HepG2 (cell line): ENCODE measurements around the gene FUZ. TPM values are rescaled to one million over a fixed set of nuclear protein-coding genes. Genes with fewer than 3 reads are reported as not detected.

Experiments
- ATAC-seq: fragments of 200-7000 bp; cut with Tn5 transposase; 3 replicates; pipeline ENCODE4 v1.9.1; 2020; ENCODE audit warnings: mild to moderate bottlenecking, moderate library complexity
- BruUV-seq: library from RNA; stranded (reverse); fragments of 400-500 nt; replicated peaks from 2 replicates; lab custom pipeline; 2021; lab: Mats Ljungman, UMichigan
- CTCF ChIA-PET: fragments of 300-600 bp; formaldehyde crosslinking; extraction: SDS; loops from one replicate; lab custom pipeline; 2021; ENCODE audit warnings: low total read pairs, inconsistent platforms, low intra/inter-chr PET ratio; lab: Yijun Ruan, JAX
- POLR2A ChIA-PET: fragments of 350-600 bp; sonication (Branson Sonifier 250); formaldehyde crosslinking; loops from one replicate; lab custom pipeline; 2020; ENCODE audit warnings: antibody characterized with exemption, inconsistent platforms; lab: Yijun Ruan, JAX
- DNase-seq: peaks from one replicate; pipeline ENCODE4 v3.0.0-alpha.2; 2015; ENCODE audit warnings: low spot score
- FAIRE-seq: peaks from 3 replicates; lab custom pipeline; 2011; peaks lifted over from hg19 to GRCh38; lab: Jason Lieb, UNC
- H2AFZ ChIP-seq: one replicate; pipeline ENCODE4 v1.6.1; 2011; ENCODE audit warnings: low read length, inconsistent platforms
- H3K27ac ChIP-seq: fragments of 300-600 bp; 3 replicates; pipeline ENCODE4 v1.8.0; 2011; ENCODE audit warnings: mixed run types, mild to moderate bottlenecking, mixed read lengths, low read length, inconsistent platforms; ENCODE audit not compliant: insufficient read depth; ENCODE audit errors: extremely low read length
- H3K27me3 ChIP-seq, 2 experiments: fragments of 200-600 bp in 1 of 2; 2 replicates in 1 of 2; 3 replicates in 1 of 2; pipeline versions ENCODE4 v1.6.0 to v1.8.0; 2011; ENCODE audit warnings: low read length in 2 of 2, mild to moderate bottlenecking in 2 of 2, moderate library complexity in 2 of 2, inconsistent platforms in 1 of 2; ENCODE audit not compliant: insufficient read depth in 2 of 2, control insufficient read depth in 1 of 2
- H3K36me3 ChIP-seq, 2 experiments: fragments of 200-600 bp in 1 of 2; replicated peaks in 1 of 2; 2 replicates in 1 of 2; 3 replicates in 1 of 2; pipeline versions ENCODE4 v1.5.1 to v1.8.0; 2011; ENCODE audit warnings: low read length in 2 of 2, inconsistent platforms in 1 of 2; ENCODE audit not compliant: insufficient read depth in 2 of 2, control insufficient read depth in 1 of 2
- H3K4me1 ChIP-seq: 2 replicates; pipeline ENCODE4 v1.5.1; 2012; ENCODE audit warnings: low read length, inconsistent platforms; ENCODE audit not compliant: insufficient read depth
- H3K4me2 ChIP-seq: 2 replicates; pipeline ENCODE4 v1.6.0; 2011; ENCODE audit warnings: low read depth, low read length, inconsistent platforms
- H3K4me3 ChIP-seq, 3 experiments: fragments of 200-600 bp in 1 of 3; sonication (generic), shearing (Covaris generic) in 1 of 3; replicated peaks in 1 of 3; 2 replicates each; pipeline ENCODE4 v1.5.1; 2011 to 2016; ENCODE audit warnings: low read length in 3 of 3, inconsistent platforms in 2 of 3, low read depth in 2 of 3, mild to moderate bottlenecking in 2 of 3, control low read depth in 1 of 3, mixed read lengths in 1 of 3; ENCODE audit not compliant: insufficient read depth in 1 of 3
- H3K79me2 ChIP-seq: one replicate; pipeline ENCODE4 v1.6.1; 2011; ENCODE audit warnings: low read length, inconsistent platforms; ENCODE audit not compliant: insufficient read depth
- H3K9ac ChIP-seq: 2 replicates; pipeline ENCODE4 v1.6.0; 2011; ENCODE audit warnings: mild to moderate bottlenecking, low read depth, low read length, inconsistent platforms; ENCODE audit not compliant: insufficient read depth
- H3K9me3 ChIP-seq: 2 replicates; pipeline ENCODE4 v1.5.1; 2012; ENCODE audit warnings: mild to moderate bottlenecking, low read length
- H4K20me1 ChIP-seq: 2 replicates; pipeline ENCODE4 v1.6.0; 2011; ENCODE audit warnings: inconsistent platforms, mild to moderate bottlenecking, low read length, moderate library complexity; ENCODE audit not compliant: insufficient read depth
- HDAC1 ChIP-seq: sonication (generic); formaldehyde crosslinking; IDR thresholded peaks from 2 replicates; pipeline ENCODE4 v1.5.1; 2020; ENCODE audit warnings: mild to moderate bottlenecking, missing genetic modification reagents
- HOXA7 ChIP-seq: sonication (generic); formaldehyde crosslinking; IDR thresholded peaks from 2 replicates; pipeline ENCODE4 v1.8.1; 2022; ENCODE audit warnings: mild to moderate bottlenecking, missing genetic modification reagents, moderate library complexity
- MED8 ChIP-seq: sonication (generic); formaldehyde crosslinking; IDR thresholded peaks from 2 replicates; pipeline ENCODE4 v1.8.1; 2023; ENCODE audit warnings: mild to moderate bottlenecking, missing genetic modification reagents; ENCODE audit not compliant: insufficient replicate concordance
- RELA ChIP-seq: sonication (generic); formaldehyde crosslinking; IDR thresholded peaks from 2 replicates; pipeline ENCODE4 v1.4.0; 2020; ENCODE audit warnings: missing genetic modification reagents
- SMAD9 ChIP-seq: sonication (generic); formaldehyde crosslinking; IDR thresholded peaks from 2 replicates; pipeline ENCODE4 v1.5.1; 2020; ENCODE audit warnings: mild to moderate bottlenecking, missing genetic modification reagents
- TBP ChIP-seq: sonication (generic); formaldehyde crosslinking; IDR thresholded peaks from 2 replicates; pipeline ENCODE4 v1.5.0; 2020; ENCODE audit warnings: missing genetic modification reagents
- TMF1 ChIP-seq: sonication (generic); formaldehyde crosslinking; IDR thresholded peaks from 2 replicates; pipeline ENCODE4 v1.8.1; 2022; ENCODE audit warnings: low read depth, missing genetic modification reagents
- ZGPAT ChIP-seq: IDR thresholded peaks from 2 replicates; pipeline ENCODE4 v1.6.1; 2016; ENCODE audit warnings: mild to moderate bottlenecking
- ZNF275 ChIP-seq: sonication (generic); formaldehyde crosslinking; IDR thresholded peaks from 2 replicates; pipeline ENCODE4 v1.8.0; 2022; ENCODE audit warnings: missing genetic modification reagents, mild to moderate bottlenecking, inconsistent platforms, borderline replicate concordance
- ZNF432 ChIP-seq: sonication (generic); formaldehyde crosslinking; IDR thresholded peaks from 2 replicates; pipeline ENCODE4 v1.5.0; 2020; ENCODE audit warnings: missing genetic modification reagents, mild to moderate bottlenecking, borderline replicate concordance
- ZNF546 ChIP-seq: sonication (generic); formaldehyde crosslinking; conservative IDR thresholded peaks from 2 replicates; pipeline ENCODE4 v1.8.1; 2023; ENCODE audit warnings: mild to moderate bottlenecking, missing genetic modification reagents
- ZNF652 ChIP-seq: IDR thresholded peaks from 2 replicates; pipeline ENCODE4 v1.6.1; 2016; ENCODE audit warnings: low read depth, borderline replicate concordance
- ZNF7 ChIP-seq: IDR thresholded peaks from 2 replicates; pipeline ENCODE4 v1.6.1; 2016; ENCODE audit warnings: missing biosample characterization, missing genetic modification reagents
- WGBS: methylation state at CpG from one replicate; pipeline ENCODE4 v1.1.6; 2017; ENCODE audit warnings: low lambda C conversion rate; 5-methylcytosine and 5-hydroxymethylcytosine counted together
- in situ Hi-C: cut with HindIII; loops from 2 replicates; pipeline ENCODE4 v1.10.0; 2017; ENCODE audit warnings: low pct_unique_long_range_greater_than_20kb; ENCODE audit not compliant: extremely low pct_ligation_motif_present
- intact Hi-C: fragments of 100-400 bp; cut with micrococcal nuclease; formaldehyde crosslinking; loops from one replicate; pipeline ENCODE4 v1.10.0; 2022; ENCODE audit not compliant: unreplicated experiment
- polyA plus RNA-seq, 8 experiments: library from polyadenylated mRNA; depleted of rRNA in 3 of 8; stranded (reverse) in 7 of 8; unstranded in 1 of 8; fragments of >200 nt; fragmentation: Illumina TruSeq in 4 of 8; extraction: Trizol in 4 of 8; gene quantifications; 2 replicates each; pipeline versions ENCODE4 v1.2.1 to v1.2.3, GENCODE V29; 2011 to 2016; ENCODE audit warnings: low read depth in 4 of 8, missing spikeins in 1 of 8, mixed read lengths in 1 of 8; ENCODE audit not compliant: insufficient read depth in 1 of 8
- total RNA-seq, 5 experiments: library from RNA; depleted of rRNA; stranded (reverse); fragments of >200 nt; fragmentation: Illumina TruSeq; extraction: Trizol; gene quantifications; 2 replicates each; pipeline ENCODE4 v1.2.3, GENCODE V29; 2016; ENCODE audit warnings: low read depth in 1 of 5

The FUZ gene
- total and polyA plus RNA-seq, 2 of the 13 experiments (the other 11 are each of a cell fraction or from before 2014, with no cell fraction given) = 0.08 TPM; not detected in 1

- 95% methylated on average over 28 of the region's 32 CpGs for WGBS
- Histone ChIP-seq H3K79me2 (no peaks in the 10 kb centered on the region), H3K4me1 (no peaks in the 10 kb centered on the region)
- no peak for TF ChIP-seq HDAC1 (CRISPR knock-in tag)
- TF ChIP-seq TMF1 = no peak
- TF ChIP-seq RELA (CRISPR knock-in tag) = no peak
- no peak for TF ChIP-seq HOXA7 (CRISPR knock-in tag)
- no peak for TF ChIP-seq ZNF275 (CRISPR knock-in tag)
- TF ChIP-seq, all 625 proteins: peak for 0
- BruUV-seq = no TSS peak
- peaks cover 11 to 44% of the 10 kb centered on the region in 2 experiments; a peak in 4 of 5 replicates for H3K36me3 ChIP-seq
- H3K4me2 ChIP-seq = no peak overlapping the region
- no peak overlapping the region for H2AFZ ChIP-seq
- no peak for DNase-seq
- H3K27me3 ChIP-seq = no peaks in the 10 kb centered on the region
- ChIA-PET CTCF (no interaction called here), POLR2A (interaction anchor here (0.6 kb wide), 1 partner anchor 30 kb away, joined by 3 read pairs; no protein-coding TSS in a partner anchor)
- ATAC-seq = no peak
- in situ Hi-C loops = no loop called here
- no peak overlapping the region for H3K27ac ChIP-seq
- no peak overlapping the region for H3K9ac ChIP-seq
- H3K4me3 ChIP-seq = no peak overlapping the region
- H4K20me1 ChIP-seq = no peaks in the 10 kb centered on the region
- FAIRE-seq = no peak
- intact Hi-C loops = no loop called here
- H3K9me3 ChIP-seq = no peaks in the 10 kb centered on the region
Measured at GRCh38 chr19:49801401-49801888, 11.6 kb downstream of the FUZ start.

- TF ChIP-seq ZNF432 (CRISPR knock-in tag) = no peak
- no peak for TF ChIP-seq ZNF652
- TF ChIP-seq ZNF546 (CRISPR knock-in tag) = no peak
- no peak for TF ChIP-seq ZGPAT
- TF ChIP-seq ZNF7 = no peak
- no peak for TF ChIP-seq TBP (CRISPR knock-in tag)
- no peak for TF ChIP-seq SMAD9 (CRISPR knock-in tag)
- no peak for TF ChIP-seq MED8
- TF ChIP-seq, all 625 proteins: peak for 0
- intact Hi-C loops (no loop called here), in situ Hi-C loops (no loop called here)
- ATAC-seq (no peak), DNase-seq (no peak), FAIRE-seq (no peak)
- no peaks in the 10 kb centered on the region for H3K27me3 ChIP-seq
- no peak overlapping the region for H2AFZ ChIP-seq
- H3K4me2 ChIP-seq = no peak overlapping the region
- BruUV-seq = no TSS peak
- no peak overlapping the region for H3K27ac ChIP-seq
- H3K4me1 ChIP-seq = no peaks in the 10 kb centered on the region
- no peaks in the 10 kb centered on the region for H4K20me1 ChIP-seq
- H3K4me3 ChIP-seq = no peak overlapping the region
- peaks cover 13 to 51% of the 10 kb centered on the region in 2 experiments; a peak in 4 of 5 replicates for H3K36me3 ChIP-seq
- H3K9ac ChIP-seq = no peak overlapping the region
- 94% methylated on average over 9 of the region's 10 CpGs for WGBS
- H3K9me3 ChIP-seq = no peaks in the 10 kb centered on the region
- POLR2A ChIA-PET = interaction anchor here (0.6 kb wide), 1 partner anchor 29 kb away, joined by 3 read pairs; no protein-coding TSS in a partner anchor
- CTCF ChIA-PET = no interaction called here
- no peaks in the 10 kb centered on the region for H3K79me2 ChIP-seq
Measured at GRCh38 chr19:49800771-49801170, 12.3 kb downstream of the FUZ start.
